ENCODE measurements around the gene PSMD2.

The PSMD2 gene

DNA sequence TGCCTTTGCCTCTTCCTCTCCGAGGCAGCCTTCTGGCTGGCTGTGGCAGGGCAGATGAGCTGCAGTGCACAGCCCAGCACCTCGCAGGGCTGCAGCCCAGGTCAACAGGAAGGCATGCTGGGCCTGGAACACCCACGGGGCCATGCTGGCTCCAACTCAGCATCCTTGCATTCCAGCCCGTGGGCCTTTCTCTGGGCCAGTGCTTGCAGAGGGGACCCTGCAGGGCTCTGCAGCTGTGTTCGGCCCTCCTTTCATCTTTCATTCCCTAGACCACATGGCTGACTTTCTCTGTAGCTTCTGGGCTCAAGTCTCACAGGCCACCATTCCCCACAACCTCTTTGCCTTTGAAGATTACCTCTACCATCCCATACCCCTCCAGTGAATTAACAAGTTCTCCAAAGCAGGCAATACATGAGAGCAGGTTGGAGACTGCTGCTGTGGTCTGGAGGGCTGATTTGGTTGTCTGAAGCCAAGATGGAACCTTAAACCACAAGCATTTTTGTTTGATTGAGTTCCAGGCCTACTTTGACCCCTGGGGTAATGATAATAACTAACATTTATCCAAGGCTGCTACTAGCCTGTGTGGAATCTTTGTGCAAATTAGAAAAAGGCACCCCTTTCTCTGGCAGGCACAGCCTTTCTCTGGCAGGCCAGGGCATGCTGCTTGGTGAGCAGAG is 44.3 kb downstream of the PSMD2 start:
- no peak for DNase-seq

DNA sequence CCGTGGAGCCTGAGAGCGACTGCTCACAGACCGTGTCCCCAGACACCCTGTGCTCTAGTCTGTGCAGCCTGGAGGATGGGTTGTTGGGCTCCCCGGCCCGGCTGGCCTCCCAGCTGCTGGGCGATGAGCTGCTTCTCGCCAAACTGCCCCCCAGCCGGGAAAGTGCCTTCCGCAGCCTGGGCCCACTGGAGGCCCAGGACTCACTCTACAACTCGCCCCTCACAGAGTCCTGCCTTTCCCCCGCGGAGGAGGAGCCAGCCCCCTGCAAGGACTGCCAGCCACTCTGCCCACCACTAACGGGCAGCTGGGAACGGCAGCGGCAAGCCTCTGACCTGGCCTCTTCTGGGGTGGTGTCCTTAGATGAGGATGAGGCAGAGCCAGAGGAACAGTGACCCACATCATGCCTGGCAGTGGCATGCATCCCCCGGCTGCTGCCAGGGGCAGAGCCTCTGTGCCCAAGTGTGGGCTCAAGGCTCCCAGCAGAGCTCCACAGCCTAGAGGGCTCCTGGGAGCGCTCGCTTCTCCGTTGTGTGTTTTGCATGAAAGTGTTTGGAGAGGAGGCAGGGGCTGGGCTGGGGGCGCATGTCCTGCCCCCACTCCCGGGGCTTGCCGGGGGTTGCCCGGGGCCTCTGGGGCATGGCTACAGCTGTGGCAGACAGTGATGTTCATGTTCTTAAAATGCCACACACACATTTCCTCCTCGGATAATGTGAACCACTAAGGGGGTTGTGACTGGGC is 45.7 kb downstream of the PSMD2 start:
- DNase-seq = no peak

DNA sequence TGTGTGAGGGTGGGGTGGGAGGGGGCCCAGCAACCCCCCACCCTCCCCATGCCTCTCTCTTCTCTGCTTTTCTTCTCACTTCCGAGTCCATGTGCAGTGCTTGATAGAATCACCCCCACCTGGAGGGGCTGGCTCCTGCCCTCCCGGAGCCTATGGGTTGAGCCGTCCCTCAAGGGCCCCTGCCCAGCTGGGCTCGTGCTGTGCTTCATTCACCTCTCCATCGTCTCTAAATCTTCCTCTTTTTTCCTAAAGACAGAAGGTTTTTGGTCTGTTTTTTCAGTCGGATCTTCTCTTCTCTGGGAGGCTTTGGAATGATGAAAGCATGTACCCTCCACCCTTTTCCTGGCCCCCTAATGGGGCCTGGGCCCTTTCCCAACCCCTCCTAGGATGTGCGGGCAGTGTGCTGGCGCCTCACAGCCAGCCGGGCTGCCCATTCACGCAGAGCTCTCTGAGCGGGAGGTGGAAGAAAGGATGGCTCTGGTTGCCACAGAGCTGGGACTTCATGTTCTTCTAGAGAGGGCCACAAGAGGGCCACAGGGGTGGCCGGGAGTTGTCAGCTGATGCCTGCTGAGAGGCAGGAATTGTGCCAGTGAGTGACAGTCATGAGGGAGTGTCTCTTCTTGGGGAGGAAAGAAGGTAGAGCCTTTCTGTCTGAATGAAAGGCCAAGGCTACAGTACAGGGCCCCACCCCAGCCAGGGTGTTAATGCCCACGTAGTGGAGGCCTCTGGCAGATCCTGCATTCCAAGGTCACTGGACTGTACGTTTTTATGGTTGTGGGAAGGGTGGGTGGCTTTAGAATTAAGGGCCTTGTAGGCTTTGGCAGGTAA is 46.5 kb downstream of the PSMD2 start:
- DNase-seq = peak; percentile 79

DNA sequence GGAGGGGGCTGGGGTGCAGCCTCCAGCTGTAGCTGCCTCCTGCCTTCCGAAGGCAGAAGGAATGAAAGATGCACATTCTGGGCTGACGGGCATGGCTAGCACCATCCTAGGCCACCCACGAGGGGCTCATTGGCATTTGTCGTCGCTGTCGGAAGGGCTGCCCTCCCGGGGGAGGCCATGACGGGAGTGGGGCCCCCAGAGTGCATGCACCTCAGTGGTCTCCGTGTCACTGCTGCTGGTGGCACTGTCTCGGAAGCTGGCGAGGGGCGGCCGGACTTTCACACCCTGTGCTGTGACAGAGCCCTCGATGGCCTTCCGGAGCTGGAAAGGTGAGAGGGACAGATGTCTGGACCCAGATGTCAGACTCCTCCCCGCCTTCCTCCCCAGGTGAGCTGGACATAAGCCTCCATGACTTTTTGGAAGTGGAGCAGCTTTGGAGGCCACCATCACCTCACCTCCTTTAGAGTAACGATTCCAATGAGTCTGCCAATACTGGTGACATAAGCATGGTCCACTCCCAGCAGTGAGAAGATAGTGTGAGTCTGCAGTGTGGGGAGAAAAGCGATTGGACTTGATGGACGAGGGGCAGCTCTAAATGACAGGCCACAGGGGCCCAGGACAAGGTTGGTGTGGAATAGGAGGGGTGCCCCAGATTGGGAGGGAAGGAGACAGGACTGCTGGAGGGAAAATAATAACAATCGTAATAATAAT is 47.6 kb downstream of the PSMD2 start:
- DNase-seq = no peak

DNA sequence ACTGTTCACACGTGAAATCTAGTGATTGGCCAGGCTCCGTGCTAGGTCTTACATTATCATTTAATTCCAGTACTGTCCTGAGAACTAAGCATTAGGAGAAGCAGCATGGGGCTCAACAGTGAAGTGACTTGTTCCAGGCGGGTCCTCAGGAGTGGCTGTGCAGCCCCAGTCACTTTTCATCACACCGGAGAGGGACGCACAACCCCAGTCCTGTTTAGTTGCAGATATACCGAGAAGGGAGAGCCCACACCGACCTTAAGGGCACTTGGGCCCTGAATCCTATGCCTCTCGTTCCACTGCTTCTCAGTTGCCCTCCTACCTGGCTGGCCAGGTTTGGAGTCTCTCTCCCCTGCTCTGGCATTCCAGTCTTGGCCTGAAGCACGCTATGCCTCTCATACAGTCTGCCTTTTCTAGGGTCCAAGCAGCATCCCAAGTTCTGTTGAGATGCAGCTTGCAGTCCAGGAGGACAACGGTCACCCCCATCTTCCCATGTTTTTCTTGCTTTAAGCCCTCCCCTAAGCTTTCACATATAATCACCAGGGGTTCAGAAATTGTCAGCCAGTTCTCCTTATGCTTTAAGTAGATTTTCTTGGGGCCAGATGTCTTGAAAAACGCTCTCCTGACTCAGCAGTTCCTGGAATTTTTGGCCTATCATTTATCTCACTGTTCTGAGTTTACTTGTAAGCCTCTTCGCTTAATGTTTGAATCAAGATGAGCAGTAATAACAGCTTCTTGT is 48.4 kb downstream of the PSMD2 start:
- no peak for DNase-seq

DNA sequence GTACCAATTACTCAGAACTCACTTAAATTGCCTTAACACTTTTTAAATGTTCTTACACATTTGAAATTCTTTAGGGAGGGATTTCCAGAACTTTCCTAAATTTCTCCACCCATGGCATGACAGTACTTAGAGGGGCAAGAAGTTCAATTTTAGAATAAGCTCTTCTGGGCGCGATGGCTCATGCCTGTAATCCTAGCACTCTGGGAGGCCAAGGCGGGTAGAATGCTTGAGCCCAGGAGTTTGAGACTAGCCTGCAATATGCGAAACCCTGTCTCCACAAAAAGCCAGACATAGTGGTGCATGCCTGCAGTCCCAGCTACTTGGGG is 49.0 kb downstream of the PSMD2 start:
- DNase-seq = no peak

DNA sequence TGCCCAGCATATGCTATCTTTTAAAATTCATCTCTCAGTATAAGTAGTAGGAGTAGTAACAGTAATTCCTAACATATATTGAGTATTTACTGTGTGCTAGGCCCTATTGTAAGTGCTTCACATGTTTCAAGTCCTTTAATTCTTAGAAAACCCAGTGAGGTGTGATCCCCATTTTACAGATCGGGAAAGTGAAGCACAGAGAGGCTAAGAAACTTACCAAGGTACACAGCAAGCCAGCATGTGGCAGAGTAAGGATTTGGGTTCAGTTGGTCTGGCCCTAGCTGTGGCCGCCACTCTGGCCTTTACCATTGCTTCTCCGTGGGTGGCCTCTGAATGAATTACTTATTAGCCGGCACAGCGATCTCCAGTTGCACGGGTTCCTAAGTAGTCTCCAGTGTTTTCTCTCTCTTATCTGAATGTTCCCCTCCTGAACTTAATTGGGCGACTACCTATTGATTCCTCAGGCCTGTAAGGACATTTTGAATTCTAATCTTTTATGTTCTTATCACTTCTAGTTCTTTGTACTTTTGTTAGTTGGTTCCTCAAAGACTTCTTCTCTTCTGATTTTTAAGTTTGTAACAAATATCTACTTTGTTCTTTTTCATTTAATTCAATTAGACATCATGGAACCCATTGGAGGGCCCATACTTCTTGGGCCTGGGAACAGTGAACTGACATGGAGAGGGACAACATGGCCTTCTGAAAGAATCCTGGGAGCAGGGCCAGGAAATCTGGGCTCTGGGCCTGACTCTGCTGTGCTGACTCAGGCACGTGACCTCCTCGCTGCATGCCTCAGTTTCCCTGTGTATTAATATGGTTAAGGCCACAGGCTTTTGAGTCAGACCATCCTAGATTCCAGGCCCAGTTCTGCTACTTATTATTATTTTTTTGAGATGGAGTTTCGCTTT is 50.8 kb downstream of the PSMD2 start:
- DNase-seq = no peak

DNA sequence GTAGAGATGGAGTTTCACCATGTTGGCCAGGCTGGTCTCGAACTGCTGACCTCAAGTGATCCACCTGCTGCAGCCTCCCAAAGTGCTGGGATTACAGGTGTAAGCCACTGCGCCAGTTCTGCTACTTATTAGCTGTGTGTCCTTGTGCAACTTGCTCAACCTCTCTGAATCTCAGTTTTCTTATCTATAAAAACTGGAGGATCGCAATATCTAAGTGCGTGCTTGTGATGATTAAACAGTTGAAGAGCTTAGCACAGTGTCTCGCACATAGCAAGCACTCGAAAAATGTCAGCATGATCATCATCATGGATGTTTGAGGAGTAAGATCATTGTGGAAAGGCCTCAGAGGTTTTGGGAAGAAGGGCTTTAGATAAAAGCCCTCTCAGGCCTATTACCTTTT is 51.6 kb downstream of the PSMD2 start:
- DNase-seq = no peak

DNA sequence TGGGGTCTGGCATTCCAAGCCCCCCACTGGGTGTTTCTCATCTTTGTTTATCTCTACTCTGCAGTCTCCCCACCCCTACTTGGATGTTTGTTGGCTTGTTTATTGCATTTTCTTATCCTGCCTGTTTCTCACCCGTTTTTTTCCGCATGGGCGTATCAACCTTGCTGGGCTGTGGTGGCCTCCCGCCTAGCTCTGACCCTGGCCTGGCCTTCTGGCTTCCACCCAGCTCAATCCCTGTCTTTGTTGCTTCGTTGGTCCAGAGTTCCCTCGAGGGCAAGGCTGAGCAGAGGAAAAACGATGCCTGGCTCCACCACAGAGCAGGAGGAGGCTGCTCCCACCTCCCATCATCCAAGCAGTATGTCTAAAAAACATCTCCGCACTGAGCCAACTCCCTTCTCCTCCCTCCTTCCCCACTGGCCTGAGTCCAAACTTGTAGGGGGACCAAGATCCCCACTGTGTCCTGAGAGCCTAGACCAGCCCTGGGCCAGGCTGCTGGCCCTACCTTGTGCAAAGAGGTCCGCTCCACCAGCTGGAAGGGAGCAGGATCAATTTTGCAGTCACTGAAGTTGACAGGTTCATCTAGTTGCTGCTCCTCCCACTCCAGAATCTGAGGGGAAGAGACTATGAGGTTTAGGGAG is 52.6 kb downstream of the PSMD2 start:
- DNase-seq = no peak

DNA sequence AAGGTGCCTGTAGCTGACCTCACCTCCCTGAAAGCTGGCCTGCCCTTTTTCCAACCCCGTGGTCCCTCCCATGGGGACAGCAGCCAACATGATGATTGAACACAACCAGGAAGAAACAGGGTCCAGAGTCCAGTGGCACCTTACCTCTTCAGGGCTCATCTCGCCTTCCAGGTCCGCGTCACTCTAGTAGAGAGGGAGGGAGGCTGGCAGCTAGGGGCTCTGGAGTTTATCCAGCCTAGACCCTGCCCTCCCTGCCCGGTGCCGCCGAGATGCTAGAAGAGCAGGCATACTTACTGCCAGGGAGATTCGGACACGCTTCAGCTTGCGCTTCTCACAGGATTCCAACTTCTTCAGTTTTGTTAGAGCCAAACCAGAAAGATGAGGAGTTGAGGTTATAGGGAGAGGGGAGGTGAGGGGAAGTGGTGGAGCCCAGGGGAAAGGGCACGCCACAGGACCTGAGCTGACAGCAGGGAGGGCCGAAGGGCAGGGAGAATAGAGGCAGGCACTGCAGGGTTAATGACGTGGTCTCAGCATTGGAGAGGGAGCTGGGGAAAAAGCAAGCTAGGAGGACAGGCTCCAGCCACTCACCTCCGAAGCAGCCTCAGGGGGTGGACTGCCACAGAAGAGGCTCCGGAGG is 53.2 kb downstream of the PSMD2 start:
- no peak for DNase-seq

DNA sequence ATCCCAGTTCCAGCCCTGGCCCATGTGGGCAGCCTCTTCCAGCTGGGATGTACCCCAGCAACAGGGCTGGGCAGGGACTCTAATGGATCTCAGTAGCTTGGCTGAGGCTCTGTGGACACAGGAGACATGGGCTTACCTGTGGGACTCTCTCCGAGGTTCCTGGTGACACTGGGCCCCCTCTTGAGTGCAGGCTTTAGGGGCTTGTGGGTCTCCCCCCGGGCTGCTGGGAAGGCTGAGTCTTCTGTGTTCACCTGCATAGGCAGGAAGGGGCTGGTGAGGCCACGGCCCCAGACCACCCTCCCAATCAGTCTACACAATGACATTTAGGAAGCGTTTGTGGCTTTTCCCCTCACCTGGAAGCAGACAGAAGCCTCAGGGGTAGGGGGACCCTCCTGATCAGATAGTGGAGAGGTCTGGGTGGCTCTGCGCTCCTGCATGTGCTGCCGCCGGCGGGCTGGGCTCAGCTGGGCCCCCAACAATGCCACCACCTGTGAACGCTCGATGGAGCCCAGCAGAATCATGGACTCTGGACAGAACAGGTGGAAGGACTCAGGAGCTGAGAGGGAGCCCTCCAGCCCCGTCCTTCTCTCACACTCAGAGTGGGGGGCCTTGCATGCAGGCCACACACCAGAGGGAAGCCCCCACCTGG is 54.0 kb downstream of the PSMD2 start:
- no peak for DNase-seq

DNA sequence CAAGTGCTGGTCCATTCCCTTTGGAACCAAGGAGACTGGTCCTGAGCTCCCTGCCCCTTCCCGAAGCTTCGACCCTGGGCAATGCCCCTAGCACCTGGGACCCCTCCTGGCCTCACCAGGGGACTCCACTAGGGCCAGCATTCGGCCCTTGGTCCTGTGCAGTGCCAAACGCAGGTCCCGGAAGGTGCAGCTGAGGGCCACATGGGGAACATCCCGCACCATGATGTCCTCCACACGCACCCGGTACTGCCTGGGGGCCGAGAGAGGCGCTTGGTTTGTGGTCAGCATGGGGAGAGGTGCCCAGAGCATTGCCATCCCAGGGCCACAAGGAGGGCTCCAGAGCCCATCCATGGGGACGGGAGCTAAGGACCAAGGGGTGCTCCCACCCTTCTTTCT is 54.5 kb downstream of the PSMD2 start:
- DNase-seq = no peak

DNA sequence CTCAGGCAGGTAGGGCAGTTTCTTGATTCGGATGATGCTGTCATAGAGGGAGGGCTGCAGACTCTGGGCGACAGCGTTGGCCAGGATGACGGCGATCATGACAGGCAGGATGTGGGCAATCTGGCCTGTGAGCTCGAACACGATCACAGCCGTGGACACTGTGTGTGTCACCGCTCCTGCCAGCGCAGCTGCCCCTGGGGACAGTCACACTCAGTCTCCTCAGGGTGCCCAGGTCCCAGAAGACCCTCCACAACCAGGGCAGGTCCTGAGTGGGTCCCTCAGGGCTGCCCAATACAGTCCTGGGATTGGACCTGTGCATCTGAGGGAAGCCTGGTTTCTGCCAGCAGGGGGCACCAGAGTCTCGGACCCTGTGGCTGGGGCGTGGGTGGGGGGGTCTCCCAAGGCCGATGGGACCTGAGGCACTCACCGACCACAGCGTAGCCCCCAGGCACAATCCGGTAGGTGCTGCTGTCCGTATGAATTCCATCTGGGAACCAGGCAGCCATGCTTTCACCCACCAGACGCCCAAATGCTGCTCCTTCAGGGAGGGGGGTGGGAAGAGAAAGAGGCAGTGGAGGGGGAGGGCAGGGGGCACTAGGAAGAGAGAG is 55.2 kb downstream of the PSMD2 start:
- peak; percentile 48 for DNase-seq

DNA sequence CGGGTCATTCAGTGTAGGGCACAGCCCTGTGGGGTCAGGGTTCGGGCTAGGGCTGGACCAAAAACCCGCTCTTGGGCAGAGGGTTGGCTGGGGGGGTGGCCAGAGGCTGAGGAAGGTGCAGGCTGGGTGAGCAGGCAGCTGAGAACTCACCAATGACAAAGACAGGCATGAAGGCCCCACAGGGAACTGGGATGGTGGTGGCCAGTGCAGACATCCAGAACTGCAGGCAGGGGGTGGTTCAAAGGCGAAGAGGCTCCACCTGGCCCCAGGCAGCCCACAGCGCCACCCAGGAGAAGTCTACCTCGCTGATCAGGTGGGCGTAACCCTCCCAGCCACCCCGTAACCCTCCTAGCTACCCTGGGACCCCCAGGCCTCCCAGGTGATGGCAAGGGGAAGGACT is 55.7 kb downstream of the PSMD2 start:
- DNase-seq = no peak

DNA sequence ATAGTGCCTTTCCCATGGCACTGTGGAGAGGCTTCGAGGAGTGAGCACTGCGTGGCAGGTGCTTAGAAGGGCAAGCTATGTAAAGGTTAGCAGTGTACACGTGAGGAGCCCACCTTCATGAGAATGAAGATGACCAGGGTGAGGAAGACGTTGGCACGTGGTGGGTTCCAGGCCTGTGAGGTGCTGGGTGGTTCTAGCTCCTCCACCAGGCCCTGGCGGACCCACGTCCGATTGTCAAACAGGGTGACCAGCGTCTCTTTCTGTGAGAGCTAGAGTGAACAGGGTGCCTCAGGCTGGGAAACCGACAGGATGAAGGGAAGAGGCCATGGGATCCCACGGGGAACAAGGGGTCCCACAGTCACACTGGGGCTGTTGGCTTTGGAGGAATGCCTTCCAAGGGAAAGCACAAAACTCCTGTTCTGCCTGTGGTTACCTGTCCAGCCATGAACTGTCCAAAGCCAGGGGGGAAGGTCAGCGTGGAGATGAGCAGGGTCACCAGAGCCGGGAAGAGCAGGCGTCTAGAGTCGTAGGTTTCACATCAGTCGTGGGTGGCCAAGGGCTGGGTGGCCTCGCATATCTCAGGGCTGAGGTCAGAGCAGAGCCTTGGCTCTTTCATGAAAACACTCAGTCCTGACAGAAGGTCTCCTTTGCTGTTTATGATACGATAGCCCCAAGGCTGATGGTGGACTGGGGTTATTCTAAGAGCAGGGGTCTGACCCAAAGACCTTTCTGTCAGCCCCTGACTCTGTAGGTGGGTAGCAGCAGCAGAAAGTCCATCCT is 56.4 kb downstream of the PSMD2 start:
- DNase-seq = no peak

DNA sequence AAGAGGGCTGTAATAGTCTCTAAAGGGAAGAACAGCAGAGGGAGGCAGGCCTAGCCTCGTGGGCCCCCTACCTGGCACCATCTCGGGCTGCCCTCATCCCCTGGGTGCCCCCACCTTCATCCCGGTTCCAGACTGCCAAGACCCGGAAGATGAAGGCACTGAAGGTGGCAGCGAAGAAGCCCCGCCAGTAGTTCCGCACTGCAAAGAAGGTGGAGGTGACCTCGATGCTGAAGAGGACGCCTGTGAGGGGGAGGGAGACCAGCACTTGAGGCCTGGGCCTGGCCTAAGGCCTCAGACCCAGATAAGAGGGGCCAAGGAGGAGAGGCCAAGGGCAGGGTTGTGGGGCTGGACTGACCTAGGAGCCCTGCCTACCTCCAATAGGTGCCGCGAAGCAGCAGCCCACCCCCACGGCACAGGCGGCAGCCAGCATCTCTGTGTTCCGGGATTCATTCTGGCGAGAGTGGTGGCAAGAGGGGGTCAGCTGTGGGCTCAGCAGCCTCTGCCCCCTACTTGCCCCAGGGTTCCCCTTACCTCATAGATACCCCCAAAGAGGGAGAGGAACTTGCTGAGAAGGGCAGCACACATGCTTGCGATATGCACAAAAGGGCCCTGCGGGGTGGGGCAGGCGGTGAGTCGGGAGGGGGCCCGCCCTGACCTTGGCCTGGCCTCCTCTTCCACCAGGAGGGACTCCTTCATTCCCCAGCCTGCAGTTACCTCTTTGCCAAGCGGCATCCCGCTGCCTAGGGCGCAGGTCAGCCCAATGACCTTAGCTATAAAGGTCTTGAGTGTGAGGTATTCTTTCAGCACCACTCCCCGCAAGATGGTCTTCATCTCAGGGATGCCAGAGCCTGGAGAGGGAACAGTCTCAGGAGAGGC is 58.4 kb downstream of the PSMD2 start:
- DNase-seq = no peak

DNA sequence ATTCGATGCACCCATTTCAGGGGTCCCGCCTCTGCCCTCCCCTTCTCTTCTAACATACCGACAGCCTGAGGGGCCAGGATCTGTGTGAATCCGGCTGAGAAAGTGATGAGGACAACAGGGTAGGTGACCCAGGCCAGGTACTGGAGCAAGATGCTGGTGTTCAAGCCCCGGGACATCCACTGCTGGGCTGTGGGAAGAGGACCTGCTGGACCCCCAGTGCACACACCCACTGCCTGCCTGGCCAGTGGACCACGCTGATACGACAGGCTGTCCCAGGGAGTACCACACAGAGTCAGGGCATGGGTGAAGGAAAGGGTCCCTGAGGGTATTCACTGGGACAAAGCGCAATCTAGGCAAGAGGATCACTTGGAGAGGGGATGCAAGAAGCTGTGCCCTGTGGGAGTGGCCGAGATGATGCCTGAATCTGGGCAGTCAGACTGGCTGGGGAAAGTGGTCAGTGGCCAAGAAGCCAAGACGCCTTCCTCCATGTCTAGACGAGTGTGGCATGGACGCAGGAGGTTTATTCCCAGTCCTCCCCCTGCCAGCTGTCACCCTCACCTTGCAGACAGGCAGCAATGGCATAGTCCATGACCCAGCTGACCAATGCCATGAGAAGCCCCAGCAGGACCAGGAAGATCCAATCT is 59.2 kb downstream of the PSMD2 start:
- DNase-seq = no peak
